LNCAP (cell line): ENCODE data around the gene XAB2.

ENCODE experiments used
- TF ChIP-seq, protein P1 (sequence below): fragments of 450-650 bp; IDR thresholded peaks from 2 replicates; pipeline ENCODE4 v1.5.1; 2017; ENCODE audit warnings: mild to moderate bottlenecking

The XAB2 gene

DNA sequence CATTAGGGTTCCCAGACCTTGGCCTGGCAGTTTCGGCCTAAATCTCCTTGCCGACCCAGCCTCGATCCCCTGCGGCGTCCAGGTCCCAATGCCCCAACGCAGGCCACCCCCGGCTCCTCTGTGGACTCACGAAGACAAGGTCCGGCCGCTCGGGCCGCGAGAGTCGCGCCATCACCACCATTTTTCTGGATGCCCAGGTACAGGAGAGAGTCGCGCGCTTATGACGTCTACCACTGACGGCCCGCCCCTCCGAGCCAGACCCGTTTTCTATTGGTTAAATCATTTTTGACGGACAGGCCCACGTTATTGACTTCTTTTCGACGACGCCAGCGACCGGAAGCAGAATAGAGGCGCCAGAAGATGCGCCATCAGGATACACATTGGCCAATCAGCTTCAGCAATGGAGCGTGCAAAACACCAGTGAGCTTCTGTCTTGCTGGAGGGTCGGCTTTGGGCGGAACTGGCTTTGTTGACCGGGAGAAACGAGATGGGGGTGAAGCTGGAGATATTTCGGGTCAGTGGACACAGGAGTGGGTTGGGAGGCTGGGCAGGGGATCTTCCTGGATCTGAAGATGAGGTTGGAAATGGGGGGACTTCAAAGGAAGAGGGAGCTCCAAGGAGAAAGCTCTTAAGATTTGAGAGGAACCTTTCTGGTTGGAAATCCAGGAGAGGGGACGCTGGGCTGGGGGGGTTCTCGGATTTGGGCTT, at the start of gene XAB2, which contains the start of gene PET100:
TSS of gene XAB2 (minus strand) at position 199 of the 708 bp plus-strand sequence. CDS start at position 181, 18 bp downstream.
TSS of gene PET100 (plus strand) at position 447 of the 708 bp plus-strand sequence. CDS start at position 488, 41 bp downstream.
- TF ChIP-seq, protein P1, sequence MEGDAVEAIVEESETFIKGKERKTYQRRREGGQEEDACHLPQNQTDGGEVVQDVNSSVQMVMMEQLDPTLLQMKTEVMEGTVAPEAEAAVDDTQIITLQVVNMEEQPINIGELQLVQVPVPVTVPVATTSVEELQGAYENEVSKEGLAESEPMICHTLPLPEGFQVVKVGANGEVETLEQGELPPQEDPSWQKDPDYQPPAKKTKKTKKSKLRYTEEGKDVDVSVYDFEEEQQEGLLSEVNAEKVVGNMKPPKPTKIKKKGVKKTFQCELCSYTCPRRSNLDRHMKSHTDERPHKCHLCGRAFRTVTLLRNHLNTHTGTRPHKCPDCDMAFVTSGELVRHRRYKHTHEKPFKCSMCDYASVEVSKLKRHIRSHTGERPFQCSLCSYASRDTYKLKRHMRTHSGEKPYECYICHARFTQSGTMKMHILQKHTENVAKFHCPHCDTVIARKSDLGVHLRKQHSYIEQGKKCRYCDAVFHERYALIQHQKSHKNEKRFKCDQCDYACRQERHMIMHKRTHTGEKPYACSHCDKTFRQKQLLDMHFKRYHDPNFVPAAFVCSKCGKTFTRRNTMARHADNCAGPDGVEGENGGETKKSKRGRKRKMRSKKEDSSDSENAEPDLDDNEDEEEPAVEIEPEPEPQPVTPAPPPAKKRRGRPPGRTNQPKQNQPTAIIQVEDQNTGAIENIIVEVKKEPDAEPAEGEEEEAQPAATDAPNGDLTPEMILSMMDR = no peak

DNA sequence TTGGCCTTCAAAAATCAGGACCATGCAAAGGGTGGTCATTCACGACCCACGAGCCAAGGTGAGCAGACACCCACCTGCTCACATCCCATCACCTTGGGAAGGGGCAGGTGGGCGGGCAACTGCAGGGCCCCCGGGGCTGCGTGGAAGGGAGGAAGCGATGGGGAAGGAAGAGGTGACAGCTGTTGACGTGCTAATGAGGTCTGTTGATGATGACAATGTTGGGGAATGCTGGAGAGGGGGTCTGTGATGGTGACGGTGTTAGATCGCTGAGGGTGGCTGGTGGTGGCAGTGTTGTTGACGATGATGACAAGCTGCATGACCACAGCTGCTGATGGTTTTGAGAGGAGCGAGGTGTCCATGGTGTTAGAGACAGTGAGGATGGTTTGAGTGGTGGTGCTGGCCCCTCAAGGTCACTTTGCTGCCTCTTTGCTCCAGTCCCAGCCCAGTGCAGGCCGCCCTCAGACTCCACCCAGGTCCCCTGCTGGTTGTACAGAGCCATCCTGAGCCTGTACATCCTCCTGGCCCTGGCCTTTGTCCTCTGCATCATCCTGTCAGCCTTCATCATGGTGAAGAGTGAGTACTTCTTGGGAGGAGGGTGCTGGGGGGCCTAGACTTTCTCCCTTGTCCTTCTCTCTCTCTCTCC, 48.4 kb upstream of the XAB2 start:
- TF ChIP-seq, protein P1 = no peak

DNA sequence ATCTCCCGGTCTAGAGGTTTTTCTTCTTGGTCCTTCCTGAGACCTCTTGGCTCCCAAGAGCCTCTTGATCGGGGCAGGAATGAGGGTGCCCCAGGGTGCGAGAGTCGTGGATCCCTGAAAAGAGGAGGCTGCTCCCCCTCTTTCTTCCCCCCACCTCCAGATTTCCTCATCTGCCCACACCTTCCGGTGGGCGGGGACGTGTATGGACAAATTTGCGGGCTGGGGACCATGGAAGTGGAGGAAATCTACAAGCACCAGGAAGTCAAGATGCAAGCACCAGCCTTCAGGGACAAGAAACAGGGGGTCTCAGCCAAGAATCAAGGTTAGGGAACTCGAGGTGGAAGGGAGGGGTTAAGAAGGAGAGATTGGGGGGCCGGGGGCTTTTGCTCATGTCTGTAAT, 47.5 kb upstream of the XAB2 start, which contains the start of gene MCEMP1:
TSS of gene MCEMP1 (plus strand) at position 237 of the 400 bp plus-strand sequence. CDS start at position 268, 31 bp downstream.
- TF ChIP-seq, protein P1 = no peak

DNA sequence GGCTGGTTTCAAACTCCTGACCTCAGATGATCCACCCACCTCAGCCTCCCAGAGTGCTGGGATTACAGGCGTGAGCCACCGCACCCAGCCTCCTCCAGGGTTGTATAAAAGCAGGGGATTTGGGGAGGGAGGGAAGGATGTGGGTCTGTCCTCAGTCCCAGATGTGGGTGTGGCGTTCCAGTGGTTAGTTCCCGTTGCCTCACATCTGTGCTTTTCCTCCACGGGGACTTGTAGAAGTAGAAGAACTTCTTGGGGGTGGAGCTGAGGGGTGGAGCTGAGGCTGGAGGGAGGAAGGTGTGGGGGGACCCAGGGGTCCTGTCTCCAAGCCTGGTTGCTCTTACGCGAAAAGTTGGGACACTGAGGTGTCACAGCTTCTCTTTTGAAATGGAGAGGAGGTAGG, 47.0 kb upstream of the XAB2 start:
- TF ChIP-seq, protein P1 = no peak

DNA sequence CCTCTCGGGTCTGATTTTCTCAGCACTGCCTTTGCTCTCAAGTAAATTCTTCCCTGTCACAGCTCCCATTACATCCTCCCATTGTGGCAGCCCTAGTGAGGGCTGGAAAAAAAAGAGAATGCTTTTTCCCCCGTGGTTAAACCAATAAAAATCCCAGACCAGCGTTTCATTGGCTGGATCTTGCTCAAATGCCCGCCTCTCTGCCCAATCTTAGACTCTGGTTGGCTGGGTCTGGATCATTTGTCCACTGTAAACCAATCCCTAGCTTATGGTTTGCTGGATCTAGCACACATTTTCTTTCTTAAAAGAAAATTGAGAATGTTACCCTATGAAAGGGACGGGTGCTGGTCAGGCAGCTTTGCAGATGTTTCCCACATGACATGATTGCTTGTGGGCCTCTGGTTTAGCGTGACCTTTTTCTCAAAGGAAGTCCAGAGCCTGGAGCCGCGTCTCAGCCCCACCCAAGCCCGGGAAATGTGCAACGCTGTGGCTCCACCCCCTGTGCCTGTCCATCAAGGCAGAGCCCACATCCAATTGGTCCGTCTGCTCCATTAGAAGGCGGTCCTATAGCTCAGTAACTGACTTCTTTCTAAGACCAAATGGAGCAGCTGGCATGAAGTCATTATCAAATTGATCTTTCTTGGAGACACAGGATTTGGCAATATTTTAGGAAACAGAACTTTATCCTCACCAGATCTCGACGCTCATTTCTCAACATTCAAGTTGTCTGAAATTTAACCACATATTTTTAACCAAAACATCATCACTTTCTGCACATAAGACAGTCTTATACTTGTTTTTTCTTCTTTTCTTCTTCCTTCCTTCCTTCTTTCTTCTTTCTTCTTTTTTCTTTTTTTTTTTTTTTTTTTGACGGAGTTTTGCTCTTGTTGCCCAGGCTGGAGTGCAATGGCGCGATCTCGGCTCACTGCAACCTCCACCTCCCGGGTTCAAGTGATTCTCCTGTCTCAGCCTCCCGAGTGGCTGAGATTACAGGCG, 45.0 kb upstream of the XAB2 start:
- TF ChIP-seq, protein P1 = no peak

DNA sequence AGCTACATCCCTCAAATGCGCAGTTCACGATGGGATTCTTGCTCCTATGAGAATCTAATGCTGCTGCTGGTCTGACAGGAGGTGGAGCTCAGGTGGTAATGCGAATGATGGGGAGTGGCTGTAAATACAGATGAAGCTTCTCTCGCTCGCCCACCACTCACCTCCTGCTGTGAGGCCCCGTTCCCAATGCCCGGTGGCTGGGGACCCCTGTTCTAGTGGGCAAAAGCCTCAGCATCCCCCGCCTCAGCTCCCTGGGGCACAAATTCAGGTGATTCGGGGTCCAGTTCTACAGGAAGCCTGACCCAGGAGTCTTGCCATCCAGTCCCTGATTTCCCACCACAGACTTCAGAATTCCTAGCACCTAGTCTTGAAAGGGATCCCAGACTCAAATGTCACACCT, 43.2 kb upstream of the XAB2 start:
- TF ChIP-seq, protein P1 = no peak

DNA sequence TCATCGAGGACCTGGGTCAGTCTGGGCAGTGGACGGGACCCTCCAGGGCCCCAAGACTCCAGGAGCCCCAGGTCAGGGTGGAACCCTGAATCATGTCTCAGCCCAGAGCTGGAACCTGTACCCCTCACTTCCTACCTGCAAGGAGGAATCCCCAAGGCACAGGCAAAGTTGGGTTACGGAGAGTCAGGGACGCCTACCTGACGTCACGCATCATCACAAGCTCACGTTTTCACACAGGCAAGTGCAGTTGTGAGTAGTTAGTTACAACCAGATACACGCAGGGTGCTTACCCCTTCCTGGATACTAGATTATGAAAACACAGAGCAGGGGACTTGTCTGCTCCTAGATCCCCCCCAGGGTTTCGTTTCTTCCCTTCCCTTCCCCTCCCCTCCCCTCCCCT, 41.4 kb upstream of the XAB2 start:
- TF ChIP-seq, protein P1 = no peak
